Lower leg skin (tissue), 4 donors: ENCODE results near the gene NTNG1. TPM values are rescaled to one million over a fixed set of nuclear protein-coding genes. Genes with fewer than 3 reads are reported as not detected.

ENCODE experiments used
- DNase-seq, 2 donors: peaks; one replicate each; pipeline ENCODE4 v3.0.0-alpha.2; 2019; ENCODE audit warnings: low spot score in 2 of 2
- H3K4me3 ChIP-seq: fragments of 200-600 bp; sonication (generic); 2 replicates; pipeline ENCODE4 v1.5.1; 2017; ENCODE audit warnings: mild to moderate bottlenecking, low read depth; ENCODE audit not compliant: poor library complexity, severe bottlenecking
- POLR2A ChIP-seq, 2 donors: fragments of 450-650 bp; IDR thresholded peaks; one replicate each; pipeline ENCODE4 v1.6.1; 2016 to 2017; ENCODE audit warnings: antibody characterized with exemption in 2 of 2, mild to moderate bottlenecking in 1 of 2, moderate library complexity in 1 of 2
- WGBS, 2 donors: methylation state at CpG; one replicate each; pipeline ENCODE4 v1.1.5; 2018; 5-methylcytosine and 5-hydroxymethylcytosine counted together
- intact Hi-C: fragments of 100-400 bp; cut with DNase I; formaldehyde crosslinking; loops from one replicate; pipeline ENCODE4 v1.15.0; 2023; ENCODE audit warnings: low total_unique reads
- total RNA-seq, 4 donors: library from RNA; depleted of rRNA; stranded (reverse); fragments of >200 nt; gene quantifications; one replicate each; pipeline ENCODE4 v1.1.0, GENCODE V29; 2016
- TF ChIP-seq, protein P1 (sequence below), 3 donors: fragments of 450-650 bp; IDR thresholded peaks; one replicate each; pipeline ENCODE4 v1.5.1; 2016; ENCODE audit warnings: antibody characterized with exemption in 3 of 3, mild to moderate bottlenecking in 3 of 3, moderate library complexity in 2 of 3

The NTNG1 gene
- total RNA-seq, 4 donors from 2014 or later: 2.6 to 8.1 (median 3.4) TPM

DNA sequence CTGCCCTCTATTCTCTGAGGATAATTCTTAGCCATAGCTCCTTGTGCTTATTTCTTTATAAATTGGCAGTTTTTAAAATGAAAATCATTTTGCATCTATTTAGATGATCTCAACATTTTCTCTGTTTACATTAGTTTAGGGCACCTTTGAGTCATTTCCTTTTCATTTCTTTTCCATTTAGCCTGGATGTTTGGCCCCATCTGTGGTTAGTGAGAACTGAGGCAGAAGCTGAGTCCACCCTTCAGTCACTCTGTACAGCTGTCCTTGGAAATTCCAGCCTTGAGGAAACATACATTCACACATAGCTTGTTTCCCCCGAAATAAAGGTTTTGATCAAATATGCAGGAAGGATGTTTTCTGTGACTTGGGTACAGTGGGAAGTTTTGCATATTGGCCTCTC is 123.7 kb downstream of the NTNG1 start:
- H3K4me3 ChIP-seq: no peak overlapping the region
- 70 to 84% methylated on average over 1 of the region's 1 CpG for WGBS, 2 donors
- DNase-seq: no peak
- TF ChIP-seq, protein P1, sequence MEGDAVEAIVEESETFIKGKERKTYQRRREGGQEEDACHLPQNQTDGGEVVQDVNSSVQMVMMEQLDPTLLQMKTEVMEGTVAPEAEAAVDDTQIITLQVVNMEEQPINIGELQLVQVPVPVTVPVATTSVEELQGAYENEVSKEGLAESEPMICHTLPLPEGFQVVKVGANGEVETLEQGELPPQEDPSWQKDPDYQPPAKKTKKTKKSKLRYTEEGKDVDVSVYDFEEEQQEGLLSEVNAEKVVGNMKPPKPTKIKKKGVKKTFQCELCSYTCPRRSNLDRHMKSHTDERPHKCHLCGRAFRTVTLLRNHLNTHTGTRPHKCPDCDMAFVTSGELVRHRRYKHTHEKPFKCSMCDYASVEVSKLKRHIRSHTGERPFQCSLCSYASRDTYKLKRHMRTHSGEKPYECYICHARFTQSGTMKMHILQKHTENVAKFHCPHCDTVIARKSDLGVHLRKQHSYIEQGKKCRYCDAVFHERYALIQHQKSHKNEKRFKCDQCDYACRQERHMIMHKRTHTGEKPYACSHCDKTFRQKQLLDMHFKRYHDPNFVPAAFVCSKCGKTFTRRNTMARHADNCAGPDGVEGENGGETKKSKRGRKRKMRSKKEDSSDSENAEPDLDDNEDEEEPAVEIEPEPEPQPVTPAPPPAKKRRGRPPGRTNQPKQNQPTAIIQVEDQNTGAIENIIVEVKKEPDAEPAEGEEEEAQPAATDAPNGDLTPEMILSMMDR (IDR thresholded peaks at IDR 0.05): no peak
- intact Hi-C loops: no loop called here

DNA sequence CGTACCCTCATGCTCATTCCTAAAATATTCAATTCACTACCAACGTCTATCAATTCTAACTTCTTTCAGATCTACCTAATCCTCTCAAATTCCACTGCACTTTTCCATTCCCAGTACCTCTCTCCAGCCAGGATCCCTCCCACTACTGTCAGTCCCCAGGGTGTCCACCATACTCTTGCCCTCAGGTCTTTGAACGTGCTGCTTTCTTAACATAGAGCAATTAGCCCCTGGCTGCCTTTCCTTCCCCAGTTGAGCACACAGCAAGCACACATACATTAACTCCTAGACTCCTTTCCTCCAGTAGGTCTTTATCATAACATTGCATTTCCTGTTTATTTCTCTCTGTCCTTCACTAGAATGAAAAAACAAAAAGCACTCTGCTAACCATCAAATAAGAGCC is 126.7 kb downstream of the NTNG1 start:
- H3K4me3 ChIP-seq: no peak overlapping the region
- intact Hi-C loops: no loop called here
- 70 to 77% methylated on average over 3 of the region's 3 CpGs for WGBS, 2 donors
- DNase-seq: no peak
- TF ChIP-seq POLR2A (IDR thresholded peaks at IDR 0.05): no peak
- TF ChIP-seq, protein P1 (IDR thresholded peaks at IDR 0.05): no peak

DNA sequence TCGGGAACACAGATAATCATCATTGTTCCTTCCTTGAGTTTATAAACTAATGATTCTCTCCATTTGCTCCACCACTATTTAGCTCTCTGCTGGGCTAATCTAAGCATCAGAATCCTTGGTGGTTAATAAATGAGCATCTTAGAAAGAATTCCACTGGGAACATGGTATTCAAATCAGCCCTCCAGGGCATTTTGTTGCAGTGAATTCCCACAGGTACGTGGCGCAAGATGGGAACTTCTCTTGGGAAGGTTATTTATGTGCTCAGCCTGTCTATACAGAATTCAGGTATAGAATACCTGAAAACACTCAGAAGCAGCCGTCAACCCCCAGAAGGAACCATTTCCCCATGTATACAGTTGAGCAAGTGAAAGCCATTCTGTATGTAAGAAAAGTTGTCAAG is 131.5 kb downstream of the NTNG1 start:
- 74 to 75% methylated on average over 4 of the region's 4 CpGs for WGBS, 2 donors

DNA sequence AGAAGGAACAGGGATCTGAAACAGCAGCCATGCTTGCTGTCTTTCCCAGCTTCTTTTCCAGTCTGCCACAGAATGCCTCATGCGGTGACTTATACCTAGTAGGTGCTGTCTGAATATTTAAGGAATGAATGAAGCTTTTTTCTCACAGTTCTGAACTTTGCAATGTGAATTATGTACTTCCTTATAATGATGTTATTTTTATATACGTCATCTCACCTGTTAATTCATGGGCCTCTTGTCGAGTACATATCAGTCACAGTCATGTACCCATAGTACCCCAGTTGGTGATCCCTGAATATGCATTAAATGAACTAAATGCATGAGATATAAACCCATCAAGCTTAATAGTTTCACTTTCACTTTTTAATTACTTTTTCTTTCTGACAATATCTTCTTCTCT is 132.7 kb downstream of the NTNG1 start:
- H3K4me3 ChIP-seq: no peak overlapping the region
- intact Hi-C loops: no loop called here
- TF ChIP-seq, protein P1 (IDR thresholded peaks at IDR 0.05): no peak
- no peak for TF ChIP-seq POLR2A (IDR thresholded peaks at IDR 0.05)
- 83 to 87% methylated on average over 3 of the region's 3 CpGs for WGBS, 2 donors
- no peak for DNase-seq

More for the DNA sequence above, 131.5 kb downstream of the NTNG1 start:
- TF ChIP-seq POLR2A (IDR thresholded peaks at IDR 0.05): no peak
- TF ChIP-seq, protein P1 (IDR thresholded peaks at IDR 0.05): no peak
- intact Hi-C loops: no loop called here
- no peak for DNase-seq
- H3K4me3 ChIP-seq: no peak overlapping the region

DNA sequence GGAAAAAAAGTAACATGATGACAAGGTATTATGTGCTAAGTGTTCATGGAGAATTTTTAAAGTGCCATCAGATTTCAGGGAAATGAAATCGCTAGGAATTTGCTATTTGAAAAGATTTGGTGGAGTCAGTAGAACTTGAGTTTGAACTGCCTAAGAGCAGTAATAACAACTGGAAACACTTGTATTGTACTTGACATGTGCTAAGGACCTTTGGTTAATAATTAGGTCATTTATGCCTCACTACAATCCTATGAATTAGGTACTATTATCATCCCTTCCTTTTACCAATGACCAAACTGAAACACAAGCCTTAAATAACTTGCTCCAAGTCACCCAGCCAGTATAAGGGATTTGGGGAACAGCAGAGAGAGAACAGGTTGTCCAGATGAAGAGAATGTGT is 133.4 kb downstream of the NTNG1 start:
- WGBS, 2 donors: 87 to 100% methylated on average over 1 of the region's 1 CpG
- no peak overlapping the region for H3K4me3 ChIP-seq
- DNase-seq: no peak
- TF ChIP-seq, protein P1 (IDR thresholded peaks at IDR 0.05): no peak
- TF ChIP-seq POLR2A (IDR thresholded peaks at IDR 0.05): no peak
- intact Hi-C loops: no loop called here

DNA sequence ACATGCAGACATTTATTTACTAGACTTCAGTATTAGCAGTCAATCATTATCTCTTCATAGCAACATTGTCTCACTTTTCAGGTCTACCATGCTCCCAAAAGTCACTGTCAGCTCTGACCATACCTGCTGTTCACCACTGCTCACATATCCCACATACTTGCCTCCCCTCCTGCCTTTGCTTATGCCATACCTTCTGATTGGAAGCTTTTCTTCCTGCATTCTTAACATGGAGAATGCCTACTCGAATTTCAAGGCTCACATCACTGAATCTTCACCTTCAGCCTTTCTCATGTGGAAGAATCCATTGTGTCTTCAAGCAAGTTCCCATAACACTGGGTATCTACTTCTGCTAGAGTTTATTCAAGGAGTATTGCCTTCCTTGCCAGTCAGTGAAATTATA is 135.4 kb downstream of the NTNG1 start:
- WGBS, 2 donors: 46 to 48% methylated on average over 1 of the region's 1 CpG

More for the DNA sequence above, 135.4 kb downstream of the NTNG1 start:
- no peak for DNase-seq
- TF ChIP-seq POLR2A (IDR thresholded peaks at IDR 0.05): no peak
- TF ChIP-seq, protein P1 (IDR thresholded peaks at IDR 0.05): no peak
- H3K4me3 ChIP-seq: no peak overlapping the region
- intact Hi-C loops: no loop called here
